ENCODE data around the gene GASK1A. TPM values are rescaled to one million over a fixed set of nuclear protein-coding genes. Genes with fewer than 3 reads are reported as not detected.
A peak's percentile ranks its signal among the peaks of the same experiment; 100 is the strongest.

GASK1A gene
- total RNA-seq, 4 donors from 2014 or later: 2.6 to 9.5 (median 8.8) TPM

DNA sequence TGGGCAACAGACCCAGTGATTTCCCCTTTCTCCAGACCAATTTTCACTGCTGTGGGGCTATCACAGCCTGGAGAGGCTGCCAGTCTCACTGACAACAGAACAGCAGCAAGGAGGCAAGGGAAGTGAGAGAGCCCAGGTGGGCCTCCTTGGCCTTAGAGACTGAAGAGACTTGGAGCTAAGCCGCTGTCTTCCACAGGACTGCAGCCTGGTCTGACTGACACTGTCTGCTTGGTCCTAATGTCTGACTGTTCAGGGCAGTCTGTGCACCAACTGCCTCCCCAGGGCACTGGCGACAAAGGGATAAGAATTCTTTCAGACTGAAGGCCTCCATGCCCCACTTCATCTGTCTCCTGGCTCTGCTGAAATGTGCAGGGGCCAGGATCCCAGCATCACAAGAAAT, 115.3 kb downstream of the GASK1A start:
- Histone ChIP-seq H3K4me3 (replicated peaks in 1 of 3) (no peak overlapping the region), H3K36me3 (no peaks in the 10 kb centered on the region), H3K27me3 (no peaks in the 10 kb centered on the region), H3K4me1 (peaks cover 6 to 18% of the 10 kb centered on the region in 2 donors), H3K9me3 (no peaks in the 10 kb centered on the region), H3K27ac (no peak overlapping the region)
- no peak for DNase-seq
- no peak for TF ChIP-seq POLR2A (IDR thresholded peaks at IDR 0.05)
- TF ChIP-seq, protein P1, sequence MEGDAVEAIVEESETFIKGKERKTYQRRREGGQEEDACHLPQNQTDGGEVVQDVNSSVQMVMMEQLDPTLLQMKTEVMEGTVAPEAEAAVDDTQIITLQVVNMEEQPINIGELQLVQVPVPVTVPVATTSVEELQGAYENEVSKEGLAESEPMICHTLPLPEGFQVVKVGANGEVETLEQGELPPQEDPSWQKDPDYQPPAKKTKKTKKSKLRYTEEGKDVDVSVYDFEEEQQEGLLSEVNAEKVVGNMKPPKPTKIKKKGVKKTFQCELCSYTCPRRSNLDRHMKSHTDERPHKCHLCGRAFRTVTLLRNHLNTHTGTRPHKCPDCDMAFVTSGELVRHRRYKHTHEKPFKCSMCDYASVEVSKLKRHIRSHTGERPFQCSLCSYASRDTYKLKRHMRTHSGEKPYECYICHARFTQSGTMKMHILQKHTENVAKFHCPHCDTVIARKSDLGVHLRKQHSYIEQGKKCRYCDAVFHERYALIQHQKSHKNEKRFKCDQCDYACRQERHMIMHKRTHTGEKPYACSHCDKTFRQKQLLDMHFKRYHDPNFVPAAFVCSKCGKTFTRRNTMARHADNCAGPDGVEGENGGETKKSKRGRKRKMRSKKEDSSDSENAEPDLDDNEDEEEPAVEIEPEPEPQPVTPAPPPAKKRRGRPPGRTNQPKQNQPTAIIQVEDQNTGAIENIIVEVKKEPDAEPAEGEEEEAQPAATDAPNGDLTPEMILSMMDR (IDR thresholded peaks at IDR 0.05): no peak
- intact Hi-C loops (cut with DNase I): no loop called here
- WGBS, 2 donors: 64 to 80% methylated on average over 1 to 2 of the region's 2 CpGs

DNA sequence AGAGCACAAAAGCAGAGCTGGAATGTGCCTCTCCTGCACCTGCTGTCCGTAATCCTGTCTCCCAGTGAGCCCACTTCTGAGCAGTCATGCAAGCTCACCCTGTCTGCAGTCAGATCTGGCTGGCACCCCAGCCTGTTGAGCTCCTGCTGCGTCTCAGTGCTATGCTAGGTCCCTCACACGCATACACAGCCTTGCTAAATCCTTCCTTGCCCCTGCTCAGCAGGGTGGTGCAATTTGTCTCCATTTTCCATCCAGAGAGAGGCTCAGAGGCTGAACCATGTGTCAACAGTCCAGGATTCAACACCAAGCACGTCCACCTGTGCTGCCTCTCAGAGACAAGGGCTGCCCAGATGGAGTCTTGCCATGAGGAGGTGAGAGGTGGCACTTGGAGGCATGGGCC, 115.7 kb downstream of the GASK1A start:
- Histone ChIP-seq H3K4me1 (peaks cover 6 to 18% of the 10 kb centered on the region in 2 donors), H3K36me3 (no peaks in the 10 kb centered on the region), H3K9me3 (no peaks in the 10 kb centered on the region), H3K27me3 (no peaks in the 10 kb centered on the region), H3K4me3 (replicated peaks in 1 of 3) (no peak overlapping the region), H3K27ac (no peak overlapping the region)
- WGBS, 2 donors: 25 to 39% methylated on average over 2 to 4 of the region's 4 CpGs
- peak; percentile 74 to 79 for DNase-seq
- TF ChIP-seq POLR2A (IDR thresholded peaks at IDR 0.05): no peak
- TF ChIP-seq, protein P1 (IDR thresholded peaks at IDR 0.05): no peak
- intact Hi-C loops (cut with DNase I): no loop called here

DNA sequence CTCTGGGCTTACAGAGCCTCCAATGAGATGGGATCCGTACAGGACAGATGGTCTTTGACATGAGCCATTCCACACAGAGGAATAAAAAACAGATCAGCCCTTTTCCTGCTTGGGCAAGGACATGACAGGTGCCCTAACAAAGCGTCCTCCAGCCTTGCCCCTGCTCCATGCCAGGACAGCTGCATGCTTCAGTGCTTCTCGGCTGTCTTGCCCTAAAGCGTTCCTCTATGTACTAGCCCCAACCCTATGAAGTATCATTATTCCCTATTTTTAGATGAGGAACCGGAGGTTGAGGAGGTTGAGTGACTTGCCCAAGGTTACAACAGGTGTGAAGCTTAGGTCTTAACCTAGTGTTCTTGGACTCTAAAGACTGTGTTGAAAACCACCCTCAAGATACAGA, 116.3 kb downstream of the GASK1A start:
- TF ChIP-seq POLR2A (IDR thresholded peaks at IDR 0.05): no peak
- TF ChIP-seq, protein P1 (IDR thresholded peaks at IDR 0.05): no peak
- WGBS, 2 donors: 98 to 99% methylated on average over 5 of the region's 5 CpGs
- intact Hi-C loops (cut with DNase I): no loop called here

DNA sequence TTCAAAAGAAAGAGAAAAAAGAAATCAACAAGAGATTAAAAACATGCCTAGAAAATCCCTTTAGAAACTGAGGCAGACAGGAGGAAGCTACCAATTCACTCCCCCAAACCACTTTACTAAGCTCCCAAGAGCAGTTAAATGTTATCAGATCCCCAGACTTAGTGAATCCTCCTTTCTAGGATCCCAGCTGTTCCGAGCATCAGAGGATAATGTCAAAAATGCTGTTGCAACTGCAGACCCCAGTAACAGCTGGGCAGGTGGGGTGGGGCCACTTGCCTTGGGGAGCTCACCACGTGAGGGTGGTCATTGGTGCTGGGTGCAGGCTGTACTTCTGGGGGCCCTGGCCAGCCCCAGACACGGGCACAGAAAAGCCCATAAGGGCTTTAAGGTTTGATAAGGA, 117.7 kb downstream of the GASK1A start:
- Histone ChIP-seq H3K27ac (no peak overlapping the region), H3K9me3 (no peaks in the 10 kb centered on the region), H3K36me3 (no peaks in the 10 kb centered on the region), H3K4me3 (replicated peaks in 1 of 3) (no peak overlapping the region), H3K27me3 (no peaks in the 10 kb centered on the region), H3K4me1 (peaks cover 6 to 18% of the 10 kb centered on the region in 2 donors)
- TF ChIP-seq, protein P1 (IDR thresholded peaks at IDR 0.05): no peak
- TF ChIP-seq POLR2A (IDR thresholded peaks at IDR 0.05): no peak
- intact Hi-C loops (cut with DNase I): no loop called here
- no peak for DNase-seq
- 92 to 93% methylated on average over 3 of the region's 3 CpGs for WGBS, 2 donors

More for the DNA sequence above, 116.3 kb downstream of the GASK1A start:
- Histone ChIP-seq H3K27me3 (no peaks in the 10 kb centered on the region), H3K9me3 (no peaks in the 10 kb centered on the region), H3K4me1 (peaks cover 6 to 18% of the 10 kb centered on the region in 2 donors), H3K4me3 (replicated peaks in 1 of 3) (no peak overlapping the region), H3K36me3 (no peaks in the 10 kb centered on the region), H3K27ac (no peak overlapping the region)
- DNase-seq: no peak

DNA sequence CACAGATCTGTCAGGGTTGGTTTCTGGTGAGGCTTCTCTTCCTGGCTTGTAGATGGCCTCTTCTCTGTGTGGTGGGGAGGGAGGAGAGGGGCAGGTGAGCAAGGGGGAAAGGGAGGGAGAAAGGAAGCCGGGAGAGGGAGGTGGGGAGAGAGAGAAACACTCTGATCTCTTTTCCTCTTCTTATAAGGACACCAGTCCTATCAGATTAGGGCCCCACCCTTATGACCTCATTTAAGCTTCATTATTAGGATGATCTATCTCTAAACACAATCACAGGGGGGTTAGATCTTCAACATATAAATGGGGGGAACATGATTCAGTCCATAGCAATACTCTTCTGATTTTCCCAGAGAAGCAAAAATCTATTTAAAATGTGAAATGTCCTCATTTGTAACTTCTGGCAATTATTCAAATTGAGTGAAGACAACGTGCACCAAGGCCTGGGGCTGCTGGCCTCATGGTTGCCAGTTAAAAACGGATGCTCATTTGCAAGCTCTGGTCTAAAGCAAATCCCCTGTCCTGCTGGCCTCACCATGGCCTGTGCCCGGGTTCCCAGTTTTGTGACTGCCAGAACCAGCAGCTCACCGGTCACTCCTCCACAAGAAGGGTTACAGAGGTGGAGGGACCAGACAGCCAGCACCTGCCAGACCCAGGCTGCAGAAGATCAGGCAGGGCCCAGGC, 118.4 kb downstream of the GASK1A start:
- H3K27ac ChIP-seq: no peak overlapping the region
- H3K27me3 ChIP-seq: no peaks in the 10 kb centered on the region
- no peaks in the 10 kb centered on the region for H3K9me3 ChIP-seq
- no peak overlapping the region for H3K4me3 ChIP-seq (replicated peaks in 1 of 3)
- WGBS, 2 donors: 90 to 91% methylated on average over 5 of the region's 5 CpGs
- intact Hi-C loops (cut with DNase I): no loop called here
- DNase-seq: no peak
- no peaks in the 10 kb centered on the region for H3K36me3 ChIP-seq
- TF ChIP-seq, protein P1 (IDR thresholded peaks at IDR 0.05): no peak
- no peak for TF ChIP-seq POLR2A (IDR thresholded peaks at IDR 0.05)
- peaks cover 6 to 18% of the 10 kb centered on the region in 2 donors for H3K4me1 ChIP-seq
